Gastroesophageal sphincter (tissue), 3 donors: Measurements from ENCODE around the gene GNG2.

Experiments used
- CTCF ChIP-seq, 4 experiments: fragments of 200-600 bp in 2 of 4; fragments of 450-650 bp in 2 of 4; sonication (generic) in 1 of 4; IDR thresholded peaks; one replicate each; pipeline ENCODE4 v1.5.1; 2017 to 2019; ENCODE audit warnings: antibody characterized with exemption in 4 of 4, mild to moderate bottlenecking in 2 of 4, moderate library complexity in 2 of 4
- EP300 ChIP-seq: sonication (generic); formaldehyde crosslinking; IDR thresholded peaks from one replicate; pipeline ENCODE4 v1.6.1; 2017; ENCODE audit warnings: antibody characterized with exemption, mild to moderate bottlenecking

GRCh38 chr14:52014601-52015267, 154.3 kb downstream of the GNG2 start:
- no peak for TF ChIP-seq CTCF (IDR thresholded peaks at IDR 0.05)
- no peak for TF ChIP-seq EP300
